T1000 (cell line): Measurements from ENCODE around the gene CES3.

Experiments used
- DNase-seq: peaks from one replicate; lab custom pipeline; 2025; ENCODE audit warnings: mixed read lengths; lab: John Stamatoyannopoulos, UW

The CES3 gene

GRCh38 chr16:67009158-67009557 is 48.1 kb downstream of the CES3 start:
- no peak for DNase-seq

- DNase-seq = no peak
Measured at GRCh38 chr16:67011274-67011673, 50.2 kb downstream of the CES3 start.

GRCh38 chr16:67013233-67013822 is 52.3 kb downstream of the CES3 start:
- no peak for DNase-seq

- DNase-seq = peak; percentile 28
Measured at GRCh38 chr16:67013823-67014633, 53.0 kb downstream of the CES3 start.

- no peak for DNase-seq
Measured at GRCh38 chr16:67014634-67015312, 53.7 kb downstream of the CES3 start.

- no peak for DNase-seq
Measured at GRCh38 chr16:67015313-67015731, 54.3 kb downstream of the CES3 start.

GRCh38 chr16:67016143-67016542 is 55.1 kb downstream of the CES3 start:
- DNase-seq = no peak

DNA sequence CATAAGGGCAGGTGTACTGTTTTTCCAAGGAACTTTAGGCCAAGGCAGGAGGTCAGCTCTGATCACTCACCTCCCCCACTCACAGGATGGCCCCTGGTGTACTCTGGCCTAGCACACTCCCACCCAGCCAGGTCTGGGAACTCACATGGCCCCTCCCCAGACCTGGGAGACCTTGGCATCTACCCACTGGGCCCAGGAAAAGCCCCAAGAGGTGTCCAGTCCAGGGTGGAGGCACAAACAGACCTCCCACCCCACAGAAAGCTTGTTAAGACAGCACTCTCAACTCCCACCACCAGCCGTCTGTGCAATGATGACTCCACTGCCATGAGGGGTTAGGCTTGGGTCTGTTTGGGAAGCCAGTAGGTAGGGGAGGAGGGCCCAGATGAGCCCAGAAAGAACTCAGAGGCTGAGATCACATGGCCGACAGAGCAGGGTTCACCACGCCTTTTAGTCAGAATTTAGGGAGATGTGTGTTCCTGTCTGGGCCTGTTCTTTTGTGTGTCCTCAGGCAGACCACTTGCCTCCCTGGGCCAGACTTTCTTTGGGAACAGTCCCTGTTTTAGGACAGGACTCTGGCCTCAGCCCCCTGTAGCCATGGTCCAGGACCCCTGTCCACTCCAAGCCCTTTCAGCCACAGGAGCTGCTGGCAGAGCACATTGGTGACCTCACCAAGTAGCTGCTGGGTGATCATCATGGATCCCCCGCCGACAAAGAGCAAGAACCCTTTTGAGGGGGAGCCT is 55.8 kb downstream of the CES3 start:
- DNase-seq = no peak

DNA sequence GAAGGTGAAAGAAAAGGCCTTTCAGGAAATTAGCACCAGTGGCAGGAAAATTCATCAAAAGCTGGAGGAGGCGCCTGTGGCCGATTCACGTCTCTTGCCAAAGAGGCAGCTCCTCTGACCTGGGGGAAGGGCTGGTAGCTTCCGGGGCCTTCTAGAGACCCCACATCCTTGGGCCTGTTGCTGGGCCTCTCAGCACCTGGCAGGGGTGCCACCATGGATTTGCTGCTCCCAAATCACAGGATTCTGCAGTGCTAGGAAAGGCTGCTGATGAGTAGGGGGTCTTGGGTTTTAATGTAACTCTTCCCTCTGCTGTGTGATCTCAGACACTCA is 56.3 kb downstream of the CES3 start:
- no peak for DNase-seq

DNA sequence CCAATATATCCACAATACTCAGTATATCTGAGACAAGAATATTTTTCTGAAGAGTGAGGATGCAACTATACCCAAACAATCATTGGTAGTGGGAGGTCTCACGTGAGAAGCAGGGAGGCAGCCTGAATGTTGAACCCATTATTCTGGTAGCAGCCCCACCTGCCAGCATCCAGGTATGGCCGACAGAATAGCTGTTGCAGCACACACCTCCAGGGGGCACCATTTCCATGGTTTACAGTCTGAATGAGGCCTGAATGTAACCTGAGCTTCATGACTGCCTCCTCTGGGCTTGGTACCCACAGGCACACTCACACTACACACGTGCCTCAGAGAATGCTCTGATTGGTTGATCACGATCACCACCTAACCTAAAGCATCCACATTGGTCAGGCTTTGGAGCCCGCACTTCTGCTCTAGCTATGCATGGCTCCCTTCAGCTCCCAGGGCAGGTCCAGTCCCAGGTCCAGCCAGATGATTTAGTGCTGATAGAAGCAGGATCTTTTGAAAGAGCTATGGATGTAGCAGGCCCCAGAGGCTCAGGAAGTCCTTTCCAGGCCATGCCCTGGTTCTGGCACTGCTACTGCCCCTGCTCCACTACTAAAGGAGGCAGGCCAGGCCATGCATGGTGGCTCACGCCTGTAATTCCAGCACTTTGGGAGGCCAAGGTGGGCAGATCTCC is 56.9 kb downstream of the CES3 start:
- DNase-seq = peak; percentile 60

DNA sequence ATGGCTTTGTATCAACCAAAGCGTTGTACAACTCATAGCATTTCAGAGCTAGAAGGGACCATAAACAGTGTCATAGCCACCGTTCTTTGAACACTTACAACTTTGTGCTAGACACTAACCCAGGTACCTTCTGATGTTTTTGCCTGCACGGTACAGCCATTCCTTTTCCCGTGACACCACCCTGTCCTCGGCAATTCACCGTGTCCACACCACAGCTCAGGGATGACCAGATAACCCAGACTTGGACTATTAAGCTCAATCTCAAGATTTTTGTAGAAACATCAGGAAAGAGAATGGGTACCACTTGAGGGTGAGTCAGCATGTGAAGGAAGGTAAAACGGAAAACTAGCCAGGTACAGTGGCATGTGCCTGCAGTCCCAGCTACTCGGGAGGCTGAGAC is 58.1 kb downstream of the CES3 start:
- DNase-seq = no peak

DNA sequence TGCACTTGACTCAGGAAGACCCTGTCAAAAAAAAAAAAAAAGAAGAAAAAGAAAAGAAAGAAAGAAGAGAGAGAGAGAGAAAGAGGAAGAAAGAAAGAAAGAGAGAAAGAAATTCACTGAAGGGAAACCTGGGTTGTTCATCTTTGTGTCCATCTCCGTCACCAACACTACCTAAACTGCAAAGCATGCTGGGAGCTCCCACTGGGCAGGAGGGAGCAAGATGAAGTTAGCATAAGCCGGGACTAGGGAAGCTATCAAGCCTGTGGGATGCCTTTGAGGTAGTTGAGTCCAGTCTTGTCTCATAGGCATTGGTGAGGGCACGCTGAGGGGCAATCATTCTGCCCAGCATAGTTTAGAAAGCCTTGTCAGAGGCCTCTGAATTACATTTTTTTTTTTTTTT is 60.3 kb downstream of the CES3 start:
- DNase-seq = no peak

DNA sequence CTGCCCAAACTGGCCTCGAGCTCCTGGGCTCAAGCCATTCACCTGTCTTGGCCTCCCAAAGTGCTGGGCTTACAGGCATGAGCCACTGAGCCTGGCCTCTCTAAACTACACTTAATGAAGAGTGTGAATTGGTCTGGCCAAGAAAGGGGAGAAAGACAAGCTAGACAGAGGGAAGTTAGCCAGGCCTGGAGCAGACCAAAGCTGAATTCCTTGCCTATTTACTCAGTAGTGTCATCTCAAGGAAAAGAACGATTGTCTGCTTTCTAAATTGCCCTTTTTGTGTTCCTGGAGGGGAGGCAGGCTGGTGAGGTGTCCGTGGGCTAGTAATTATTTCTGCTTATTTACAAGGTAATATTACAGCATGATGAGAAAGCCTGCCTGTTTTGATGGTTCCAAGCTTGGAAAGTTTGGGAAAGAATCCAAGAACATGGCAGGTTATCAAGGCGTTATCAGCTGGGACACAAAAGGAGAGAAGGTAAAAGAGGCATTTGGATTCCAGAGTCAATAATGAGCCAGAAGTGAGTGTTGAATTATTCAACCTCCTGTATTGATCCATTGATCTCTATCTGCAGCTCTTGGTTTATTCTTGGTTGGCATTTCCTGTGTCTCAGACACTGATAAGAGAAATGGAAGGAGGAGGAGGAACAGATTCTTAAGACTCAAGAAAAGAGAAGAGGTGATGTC is 61.6 kb downstream of the CES3 start:
- no peak for DNase-seq

- no peak for DNase-seq
Measured at GRCh38 chr16:67023689-67024088, 62.6 kb downstream of the CES3 start.
